HL-60 (cell line): Measurements from ENCODE around the gene CNNM4.

ENCODE experiments used
- DNase-seq, 2 experiments: peaks; one replicate each; pipeline ENCODE4 v3.0.0-alpha.2; 2010 to 2020; ENCODE audit warnings: low read depth in 1 of 2, low spot score in 1 of 2
- H3K27ac ChIP-seq: fragments of 250-450 bp; sonication (Bioruptor Pico); replicated peaks from 2 replicates; pipeline ENCODE4 v1.5.1; 2020; ENCODE audit warnings: mild to moderate bottlenecking, moderate library complexity
- H3K27me3 ChIP-seq: fragments of 250-450 bp; sonication (Bioruptor Pico); 2 replicates; pipeline ENCODE4 v1.5.1; 2021; ENCODE audit warnings: mild to moderate bottlenecking, moderate library complexity; ENCODE audit not compliant: insufficient read depth, poor library complexity, severe bottlenecking
- H3K4me3 ChIP-seq: replicated peaks from 2 replicates; pipeline ENCODE4 v1.5.1; 2011; ENCODE audit warnings: mild to moderate bottlenecking, control low read depth, low read length; ENCODE audit not compliant: insufficient read depth
- GABPA ChIP-seq: IDR thresholded peaks from 2 replicates; pipeline ENCODE4 v1.6.1; 2012; ENCODE audit warnings: low read depth
- POLR2AphosphoS5 ChIP-seq: IDR thresholded peaks from 2 replicates; pipeline ENCODE4 v1.6.1; 2012; ENCODE audit warnings: low read depth
- SPI1 ChIP-seq: IDR thresholded peaks from 2 replicates; pipeline ENCODE4 v1.6.1; 2012; ENCODE audit warnings: low read depth, mild to moderate bottlenecking, borderline replicate concordance
- TF ChIP-seq, protein P1 (sequence below): IDR thresholded peaks from one replicate; pipeline ENCODE4 v1.5.1; 2011; ENCODE audit warnings: low read length, control low read depth, inconsistent platforms; ENCODE audit not compliant: insufficient read depth
- TF ChIP-seq, protein P2 (sequence below): IDR thresholded peaks from 2 replicates; pipeline ENCODE4 v1.6.1; 2012; ENCODE audit warnings: low read depth; ENCODE audit not compliant: insufficient replicate concordance

The CNNM4 gene

DNA sequence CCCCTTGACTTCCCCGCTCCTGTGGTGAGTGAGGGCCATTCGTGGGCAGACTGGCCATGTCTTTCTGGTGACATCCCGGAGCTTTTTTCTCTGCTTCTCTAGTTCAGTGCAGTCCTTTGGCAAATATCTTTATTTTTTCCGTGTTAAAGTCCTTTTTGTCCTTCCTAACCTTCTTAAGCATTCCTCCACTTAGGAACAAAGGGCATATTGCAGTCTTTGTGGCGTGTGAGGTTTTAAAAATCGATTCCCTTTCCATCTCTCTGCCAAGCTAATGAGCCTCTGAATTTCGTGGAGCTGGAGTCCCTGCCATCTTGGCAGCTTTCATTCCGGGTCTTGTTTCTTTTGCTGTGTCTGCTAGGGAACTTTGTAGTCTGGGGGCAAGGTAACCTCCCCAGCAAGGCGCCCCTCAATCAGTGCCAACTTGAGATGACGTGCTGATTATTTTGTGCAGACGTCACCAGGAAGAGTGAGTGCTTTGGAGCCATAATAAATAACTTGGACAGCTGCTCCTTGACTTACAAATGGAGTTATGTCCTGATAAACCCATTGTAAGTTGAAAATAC lies 60.5 kb downstream of the CNNM4 start:
- H3K27me3 ChIP-seq = no peaks in the 10 kb centered on the region
- no peak overlapping the region for H3K27ac ChIP-seq
- no peak overlapping the region for H3K4me3 ChIP-seq
- no peak for DNase-seq
- TF ChIP-seq SPI1 (no peak), POLR2AphosphoS5 (no peak), GABPA (no peak)
- TF ChIP-seq, protein P1, sequence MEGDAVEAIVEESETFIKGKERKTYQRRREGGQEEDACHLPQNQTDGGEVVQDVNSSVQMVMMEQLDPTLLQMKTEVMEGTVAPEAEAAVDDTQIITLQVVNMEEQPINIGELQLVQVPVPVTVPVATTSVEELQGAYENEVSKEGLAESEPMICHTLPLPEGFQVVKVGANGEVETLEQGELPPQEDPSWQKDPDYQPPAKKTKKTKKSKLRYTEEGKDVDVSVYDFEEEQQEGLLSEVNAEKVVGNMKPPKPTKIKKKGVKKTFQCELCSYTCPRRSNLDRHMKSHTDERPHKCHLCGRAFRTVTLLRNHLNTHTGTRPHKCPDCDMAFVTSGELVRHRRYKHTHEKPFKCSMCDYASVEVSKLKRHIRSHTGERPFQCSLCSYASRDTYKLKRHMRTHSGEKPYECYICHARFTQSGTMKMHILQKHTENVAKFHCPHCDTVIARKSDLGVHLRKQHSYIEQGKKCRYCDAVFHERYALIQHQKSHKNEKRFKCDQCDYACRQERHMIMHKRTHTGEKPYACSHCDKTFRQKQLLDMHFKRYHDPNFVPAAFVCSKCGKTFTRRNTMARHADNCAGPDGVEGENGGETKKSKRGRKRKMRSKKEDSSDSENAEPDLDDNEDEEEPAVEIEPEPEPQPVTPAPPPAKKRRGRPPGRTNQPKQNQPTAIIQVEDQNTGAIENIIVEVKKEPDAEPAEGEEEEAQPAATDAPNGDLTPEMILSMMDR = no peak
- TF ChIP-seq, protein P2, sequence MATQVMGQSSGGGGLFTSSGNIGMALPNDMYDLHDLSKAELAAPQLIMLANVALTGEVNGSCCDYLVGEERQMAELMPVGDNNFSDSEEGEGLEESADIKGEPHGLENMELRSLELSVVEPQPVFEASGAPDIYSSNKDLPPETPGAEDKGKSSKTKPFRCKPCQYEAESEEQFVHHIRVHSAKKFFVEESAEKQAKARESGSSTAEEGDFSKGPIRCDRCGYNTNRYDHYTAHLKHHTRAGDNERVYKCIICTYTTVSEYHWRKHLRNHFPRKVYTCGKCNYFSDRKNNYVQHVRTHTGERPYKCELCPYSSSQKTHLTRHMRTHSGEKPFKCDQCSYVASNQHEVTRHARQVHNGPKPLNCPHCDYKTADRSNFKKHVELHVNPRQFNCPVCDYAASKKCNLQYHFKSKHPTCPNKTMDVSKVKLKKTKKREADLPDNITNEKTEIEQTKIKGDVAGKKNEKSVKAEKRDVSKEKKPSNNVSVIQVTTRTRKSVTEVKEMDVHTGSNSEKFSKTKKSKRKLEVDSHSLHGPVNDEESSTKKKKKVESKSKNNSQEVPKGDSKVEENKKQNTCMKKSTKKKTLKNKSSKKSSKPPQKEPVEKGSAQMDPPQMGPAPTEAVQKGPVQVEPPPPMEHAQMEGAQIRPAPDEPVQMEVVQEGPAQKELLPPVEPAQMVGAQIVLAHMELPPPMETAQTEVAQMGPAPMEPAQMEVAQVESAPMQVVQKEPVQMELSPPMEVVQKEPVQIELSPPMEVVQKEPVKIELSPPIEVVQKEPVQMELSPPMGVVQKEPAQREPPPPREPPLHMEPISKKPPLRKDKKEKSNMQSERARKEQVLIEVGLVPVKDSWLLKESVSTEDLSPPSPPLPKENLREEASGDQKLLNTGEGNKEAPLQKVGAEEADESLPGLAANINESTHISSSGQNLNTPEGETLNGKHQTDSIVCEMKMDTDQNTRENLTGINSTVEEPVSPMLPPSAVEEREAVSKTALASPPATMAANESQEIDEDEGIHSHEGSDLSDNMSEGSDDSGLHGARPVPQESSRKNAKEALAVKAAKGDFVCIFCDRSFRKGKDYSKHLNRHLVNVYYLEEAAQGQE = no peak

DNA sequence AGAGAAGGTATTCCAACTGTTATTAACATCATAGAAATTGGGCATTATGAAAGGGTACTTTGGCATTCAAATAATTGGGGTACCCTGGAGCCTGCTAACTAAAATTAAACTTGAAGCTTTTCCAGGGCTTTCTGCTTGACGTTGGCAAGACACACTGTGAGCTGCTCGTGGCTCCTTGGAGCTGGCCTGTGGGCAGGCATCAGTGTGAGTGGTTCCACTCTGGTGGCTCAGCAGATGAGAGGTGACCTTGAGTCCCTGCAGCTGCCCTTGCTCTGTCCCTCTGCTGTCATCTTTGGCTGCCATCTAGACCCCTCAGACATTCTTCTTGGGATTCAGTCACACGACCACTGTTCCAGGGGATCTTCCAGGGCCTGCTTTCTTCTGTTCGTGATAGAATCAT lies 62.1 kb downstream of the CNNM4 start:
- DNase-seq = no peak
- no peak for TF ChIP-seq GABPA
- TF ChIP-seq POLR2AphosphoS5 = no peak
- TF ChIP-seq SPI1 = no peak
- TF ChIP-seq, protein P1 = no peak
- TF ChIP-seq, protein P2 = no peak
- Histone ChIP-seq H3K27me3 (no peaks in the 10 kb centered on the region), H3K27ac (no peak overlapping the region), H3K4me3 (no peak overlapping the region)

DNA sequence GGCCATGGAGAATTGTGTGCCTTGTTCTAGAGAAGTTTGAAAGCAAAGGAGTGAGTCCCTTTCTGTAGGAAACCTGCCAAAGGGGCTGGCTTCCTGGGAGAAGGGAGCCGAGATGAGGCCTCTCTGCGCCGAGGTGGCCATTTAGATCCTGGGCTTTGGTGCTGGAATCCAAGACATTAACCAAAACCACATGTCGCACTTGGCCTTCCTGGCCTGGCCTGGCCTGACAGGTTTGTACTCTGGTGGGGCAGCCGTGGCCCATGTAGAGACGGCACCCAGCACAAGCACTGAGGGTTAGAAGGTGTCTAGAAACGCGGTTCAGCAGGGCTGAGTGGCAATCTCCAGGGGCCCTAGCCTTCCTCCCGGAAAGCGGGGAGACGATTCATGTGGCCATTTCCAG lies 62.5 kb downstream of the CNNM4 start:
- Histone ChIP-seq H3K27ac (no peak overlapping the region), H3K4me3 (no peak overlapping the region), H3K27me3 (no peaks in the 10 kb centered on the region)
- TF ChIP-seq, protein P2 = no peak
- TF ChIP-seq SPI1 (no peak), POLR2AphosphoS5 (no peak), GABPA (no peak)
- TF ChIP-seq, protein P1 = no peak
- no peak for DNase-seq
